IPS-20b (cell line): ENCODE measurements around the gene LIPT2.

Experiments
- H3K27ac ChIP-seq: one replicate; pipeline ENCODE4 v1.5.1; 2013; ENCODE audit warnings: low read length
- H3K27me3 ChIP-seq: 2 replicates; pipeline ENCODE4 v1.6.1; 2013; ENCODE audit warnings: mild to moderate bottlenecking, low read length, inconsistent platforms; ENCODE audit not compliant: insufficient read depth
- H3K36me3 ChIP-seq: 2 replicates; pipeline ENCODE4 v1.6.1; 2013; ENCODE audit warnings: low read depth, mild to moderate bottlenecking, inconsistent platforms, low read length, moderate library complexity; ENCODE audit not compliant: insufficient read depth
- H3K4me1 ChIP-seq: 2 replicates; pipeline ENCODE4 v1.6.1; 2013; ENCODE audit warnings: mild to moderate bottlenecking, control low read depth, inconsistent platforms, low read length, moderate library complexity; ENCODE audit not compliant: insufficient read depth
- H3K4me3 ChIP-seq: 2 replicates; pipeline ENCODE4 v1.5.1; 2013; ENCODE audit warnings: mild to moderate bottlenecking, low read length, inconsistent platforms
- H3K9ac ChIP-seq: 2 replicates; pipeline ENCODE4 v1.6.1; 2013; ENCODE audit warnings: low read depth, mild to moderate bottlenecking, inconsistent platforms, low read length, moderate library complexity
- H3K9me3 ChIP-seq: 2 replicates; pipeline ENCODE4 v1.6.1; 2013; ENCODE audit warnings: mild to moderate bottlenecking, low read depth, low read length, inconsistent platforms; ENCODE audit not compliant: insufficient read depth

The LIPT2 gene

GRCh38 chr11:74473382-74474173, 19.9 kb downstream of the LIPT2 start:
- no peaks in the 10 kb centered on the region for H3K4me1 ChIP-seq
- H3K27me3 ChIP-seq, result no peaks in the 10 kb centered on the region; the same call in 1 of the 2 replicates
- H3K4me3 ChIP-seq, result no peak overlapping the region
- no peak overlapping the region for H3K27ac ChIP-seq
- H3K36me3 ChIP-seq, result no peaks in the 10 kb centered on the region
- H3K9me3 ChIP-seq, result no peaks in the 10 kb centered on the region
- H3K9ac ChIP-seq, result no peak overlapping the region

GRCh38 chr11:74471668-74472429, 21.7 kb downstream of the LIPT2 start:
- no peaks in the 10 kb centered on the region for H3K36me3 ChIP-seq
- H3K27ac ChIP-seq, result no peak overlapping the region
- H3K4me3 ChIP-seq, result no peak overlapping the region
- peaks cover 13% of the 10 kb centered on the region for H3K27me3 ChIP-seq
- no peaks in the 10 kb centered on the region for H3K9me3 ChIP-seq
- peaks cover 9% of the 10 kb centered on the region; the same call in 1 of the 2 replicates for H3K4me1 ChIP-seq
- H3K9ac ChIP-seq, result no peak overlapping the region

GRCh38 chr11:74471037-74471436, 22.5 kb downstream of the LIPT2 start:
- no peak overlapping the region for H3K27ac ChIP-seq
- no peak overlapping the region for H3K4me3 ChIP-seq
- H3K36me3 ChIP-seq, result no peaks in the 10 kb centered on the region
- peaks cover 21% of the 10 kb centered on the region for H3K27me3 ChIP-seq
- peaks cover 9% of the 10 kb centered on the region; the same call in 1 of the 2 replicates for H3K4me1 ChIP-seq
- H3K9ac ChIP-seq, result no peak overlapping the region
- no peaks in the 10 kb centered on the region for H3K9me3 ChIP-seq

GRCh38 chr11:74470526-74470925, 23.0 kb downstream of the LIPT2 start:
- no peak overlapping the region for H3K9ac ChIP-seq
- H3K27me3 ChIP-seq, result peaks cover 26% of the 10 kb centered on the region
- no peaks in the 10 kb centered on the region for H3K36me3 ChIP-seq
- H3K27ac ChIP-seq, result no peak overlapping the region
- H3K9me3 ChIP-seq, result no peaks in the 10 kb centered on the region
- no peak overlapping the region for H3K4me3 ChIP-seq
- H3K4me1 ChIP-seq, result peaks cover 9% of the 10 kb centered on the region; the same call in 1 of the 2 replicates

GRCh38 chr11:74468936-74469335, 24.6 kb downstream of the LIPT2 start:
- Histone ChIP-seq H3K4me3 (no peak overlapping the region), H3K27ac (no peak overlapping the region), H3K4me1 (peaks cover 9% of the 10 kb centered on the region; the same call in 1 of the 2 replicates), H3K9me3 (no peaks in the 10 kb centered on the region), H3K36me3 (no peaks in the 10 kb centered on the region), H3K27me3 (peaks cover 30% of the 10 kb centered on the region), H3K9ac (no peak overlapping the region)

- Histone ChIP-seq H3K36me3 (no peaks in the 10 kb centered on the region), H3K27me3 (peaks cover 30% of the 10 kb centered on the region), H3K4me3 (no peak overlapping the region), H3K9me3 (no peaks in the 10 kb centered on the region), H3K9ac (no peak overlapping the region), H3K4me1 (peaks cover 9% of the 10 kb centered on the region; the same call in 1 of the 2 replicates), H3K27ac (no peak overlapping the region)
These were observed 25.0 kb downstream of the LIPT2 start for GRCh38 chr11:74468521-74468920.

GRCh38 chr11:74468058-74468457, 25.5 kb downstream of the LIPT2 start:
- no peaks in the 10 kb centered on the region for H3K9me3 ChIP-seq
- peak overlapping the region; percentile 72; the same call in 1 of the 2 replicates for H3K4me3 ChIP-seq
- no peak overlapping the region for H3K27ac ChIP-seq
- H3K9ac ChIP-seq, result peak overlapping the region; percentile 39; the same call in 1 of the 2 replicates
- no peaks in the 10 kb centered on the region for H3K36me3 ChIP-seq
- H3K4me1 ChIP-seq, result peaks cover 9% of the 10 kb centered on the region; the same call in 1 of the 2 replicates
- H3K27me3 ChIP-seq, result peaks cover 30% of the 10 kb centered on the region

- Histone ChIP-seq H3K27me3 (peaks cover 30% of the 10 kb centered on the region), H3K4me3 (peak within 1 kb of the TSS; percentile 72), H3K27ac (no peak within 1 kb of the TSS), H3K9ac (peak within 1 kb of the TSS; percentile 61; the same call in 1 of the 2 replicates), H3K36me3 (no peaks in the 10 kb centered on the region), H3K4me1 (peaks cover 10% of the 10 kb centered on the region), H3K9me3 (no peaks in the 10 kb centered on the region)
These were observed 26.3 kb downstream of the LIPT2 start, which contains the start of gene KCNE3 for GRCh38 chr11:74466916-74467885. Gene KCNE3, minus strand, starts transcription at chr11:74467549. Its CDS starts 9,986 bp downstream, at chr11:74457563.

- Histone ChIP-seq H3K4me3 (no peak overlapping the region), H3K27me3 (peaks cover 30% of the 10 kb centered on the region), H3K4me1 (peaks cover 19% of the 10 kb centered on the region), H3K27ac (no peak overlapping the region), H3K36me3 (no peaks in the 10 kb centered on the region), H3K9me3 (no peaks in the 10 kb centered on the region), H3K9ac (no peak overlapping the region)
These were observed 28.2 kb downstream of the LIPT2 start for GRCh38 chr11:74465291-74465708.

GRCh38 chr11:74464746-74465145, 28.8 kb downstream of the LIPT2 start:
- H3K27me3 ChIP-seq, result peaks cover 30% of the 10 kb centered on the region
- H3K27ac ChIP-seq, result no peak overlapping the region
- peaks cover 19% of the 10 kb centered on the region for H3K4me1 ChIP-seq
- no peaks in the 10 kb centered on the region for H3K36me3 ChIP-seq
- H3K9me3 ChIP-seq, result no peaks in the 10 kb centered on the region
- no peak overlapping the region for H3K9ac ChIP-seq
- no peak overlapping the region for H3K4me3 ChIP-seq

GRCh38 chr11:74463216-74463615, 30.3 kb downstream of the LIPT2 start:
- H3K9ac ChIP-seq, result no peak overlapping the region
- no peaks in the 10 kb centered on the region for H3K9me3 ChIP-seq
- peaks cover 29% of the 10 kb centered on the region for H3K27me3 ChIP-seq
- H3K4me1 ChIP-seq, result peaks cover 17% of the 10 kb centered on the region
- H3K27ac ChIP-seq, result no peak overlapping the region
- H3K4me3 ChIP-seq, result no peak overlapping the region
- H3K36me3 ChIP-seq, result no peaks in the 10 kb centered on the region
